Kidney epithelial cell (primary cell): Measurements from ENCODE around the gene TTLL11. TPM values are rescaled to one million over a fixed set of nuclear protein-coding genes. Genes with fewer than 3 reads are reported as not detected.
"Not testable (repeated sequence)": the region's sequence is repeated elsewhere in the genome, so short reads cannot be mapped to it uniquely, and the experiment has no call there.

Experiments used
- DNase-seq: peaks from one replicate; pipeline ENCODE4 v3.0.0-alpha.2; 2010; ENCODE audit warnings: low read depth
- H3K27me3 ChIP-seq: 2 replicates; pipeline ENCODE4 v1.6.0; 2011; ENCODE audit warnings: low read length; ENCODE audit not compliant: control insufficient read depth, insufficient read depth
- H3K36me3 ChIP-seq: 2 replicates; pipeline ENCODE4 v1.5.1; 2011; ENCODE audit warnings: low read length; ENCODE audit not compliant: control insufficient read depth, insufficient read depth
- H3K4me3 ChIP-seq: 2 replicates; pipeline ENCODE4 v1.5.1; 2011; ENCODE audit warnings: low read depth, mild to moderate bottlenecking, control low read depth, low read length
- CTCF ChIP-seq: IDR thresholded peaks from 2 replicates; pipeline ENCODE4 v1.5.1; 2011; ENCODE audit warnings: mild to moderate bottlenecking, moderate library complexity, low read length, control low read depth, inconsistent platforms; ENCODE audit not compliant: insufficient read depth, poor library complexity, severe bottlenecking
- total RNA-seq: library from RNA; depleted of rRNA; stranded (reverse); fragments of >200 nt; gene quantifications from 2 replicates; pipeline ENCODE4 v1.2.3, GENCODE V29; 2015

Gene TTLL11
- total RNA-seq, 1 donor from 2014 or later: 4.2 TPM

- no peak for TF ChIP-seq CTCF
- H3K27me3 ChIP-seq: no peaks in the 10 kb centered on the region
- H3K36me3 ChIP-seq: no peaks in the 10 kb centered on the region
- DNase-seq: no peak
- H3K4me3 ChIP-seq: no peak overlapping the region
These were observed 88.5 kb downstream of the TTLL11 start for GRCh38 chr9:122004589-122004988.

GRCh38 chr9:122001491-122002201, 91.5 kb downstream of the TTLL11 start:
- DNase-seq: no peak
- Histone ChIP-seq H3K27me3 (no peaks in the 10 kb centered on the region), H3K36me3 (no peaks in the 10 kb centered on the region), H3K4me3 (no peak overlapping the region)
- TF ChIP-seq CTCF: no peak

- not testable (repeated sequence) for H3K4me3 ChIP-seq, DNase-seq, H3K36me3 ChIP-seq, H3K27me3 ChIP-seq
These were observed 92.6 kb downstream of the TTLL11 start for GRCh38 chr9:122000526-122000925.

GRCh38 chr9:121999556-121999955, 93.6 kb downstream of the TTLL11 start:
- no peak for DNase-seq
- no peak for TF ChIP-seq CTCF
- no peak overlapping the region for H3K4me3 ChIP-seq
- H3K36me3 ChIP-seq: no peaks in the 10 kb centered on the region
- no peaks in the 10 kb centered on the region for H3K27me3 ChIP-seq

- no peaks in the 10 kb centered on the region for H3K27me3 ChIP-seq
- no peak overlapping the region for H3K4me3 ChIP-seq
- H3K36me3 ChIP-seq: no peaks in the 10 kb centered on the region
- no peak for TF ChIP-seq CTCF
- DNase-seq: no peak
These were observed 94.5 kb downstream of the TTLL11 start for GRCh38 chr9:121998513-121999049.

GRCh38 chr9:121997791-121998190, 95.3 kb downstream of the TTLL11 start:
- no peak for TF ChIP-seq CTCF
- H3K36me3 ChIP-seq: no peaks in the 10 kb centered on the region
- H3K4me3 ChIP-seq: no peak overlapping the region
- no peak for DNase-seq
- no peaks in the 10 kb centered on the region for H3K27me3 ChIP-seq
